ENCODE data around the gene HYAL1.

- TF ChIP-seq CTCF (IDR thresholded peaks at IDR 0.05) = no peak
- TF ChIP-seq EZH2 (IDR thresholded peaks at IDR 0.05) = no peak
- TF ChIP-seq EZH2phosphoT487 (IDR thresholded peaks at IDR 0.05) = no peak
These were observed 36.0 kb downstream of the HYAL1 start for GRCh38 chr3:50267280-50267913.
